Natural killer cell (primary cell): ENCODE results near the gene GBA2. TPM values are rescaled to one million over a fixed set of nuclear protein-coding genes. Genes with fewer than 3 reads are reported as not detected.

Source experiments
- ATAC-seq, 3 donors: fragments of 150-1000 bp in 2 of 3; fragments of 200-7000 bp in 1 of 3; cut with Tn5 transposase; 1 replicate in 1 of 3; 2 replicates in 2 of 3; pipeline ENCODE4 v1.10.0; 2021; ENCODE audit warnings: mild to moderate bottlenecking in 2 of 3, moderate library complexity in 2 of 3
- DNase-seq, 2 donors: peaks; one replicate each; pipeline versions ENCODE4 v3.0.0 to v3.0.0-alpha.2; 2013 to 2021; ENCODE audit warnings: mixed read lengths in 1 of 2
- H3K27ac ChIP-seq: one replicate; pipeline ENCODE4 v1.5.1; 2013; ENCODE audit warnings: mild to moderate bottlenecking, low read length
- H3K27me3 ChIP-seq: one replicate; pipeline ENCODE4 v1.6.1; 2013; ENCODE audit warnings: low read length; ENCODE audit not compliant: control insufficient read depth, insufficient read depth
- H3K36me3 ChIP-seq: one replicate; pipeline ENCODE4 v1.6.1; 2013; ENCODE audit warnings: low read length; ENCODE audit not compliant: control insufficient read depth, insufficient read depth
- H3K4me1 ChIP-seq: one replicate; pipeline ENCODE4 v1.6.1; 2013; ENCODE audit warnings: low read length; ENCODE audit not compliant: control insufficient read depth, insufficient read depth
- H3K4me3 ChIP-seq: one replicate; pipeline ENCODE4 v1.5.1; 2013; ENCODE audit warnings: low read length
- H3K9me3 ChIP-seq: one replicate; pipeline ENCODE4 v1.6.1; 2013; ENCODE audit warnings: low read length; ENCODE audit not compliant: control insufficient read depth, insufficient read depth
- H3K27ac Mint-ChIP-seq, 2 donors: one replicate each; pipeline ENCODE4 v1.8.0; 2022; ENCODE audit warnings: mild to moderate bottlenecking in 2 of 2, mixed read lengths in 2 of 2, moderate library complexity in 1 of 2
- H3K27me3 Mint-ChIP-seq, 2 donors: one replicate each; pipeline ENCODE4 v1.8.0; 2022; ENCODE audit warnings: low read depth in 2 of 2, mixed read lengths in 2 of 2
- H3K36me3 Mint-ChIP-seq: one replicate; pipeline ENCODE4 v1.8.0; 2022; ENCODE audit warnings: mixed read lengths
- H3K4me1 Mint-ChIP-seq, 2 donors: one replicate each; pipeline ENCODE4 v1.8.0; 2022; ENCODE audit warnings: mixed read lengths in 2 of 2
- H3K4me3 Mint-ChIP-seq: one replicate; pipeline ENCODE4 v1.8.0; 2022; ENCODE audit warnings: mild to moderate bottlenecking, moderate library complexity, mixed read lengths
- H3K9me3 Mint-ChIP-seq, 2 donors: one replicate each; pipeline ENCODE4 v1.8.0; 2022; ENCODE audit warnings: mixed read lengths in 2 of 2
- WGBS: methylation state at CpG from one replicate; pipeline ENCODE4 v1.1.7; 2013; ENCODE audit warnings: missing lambda C conversion rate; ENCODE audit not compliant: insufficient coverage; 5-methylcytosine and 5-hydroxymethylcytosine counted together
- intact Hi-C: fragments of 100-400 bp; cut with micrococcal nuclease; formaldehyde crosslinking; loops from one replicate; pipeline ENCODE4 v1.14.2; 2022
- total RNA-seq, 4 donors: library from RNA; stranded (reverse); fragments of 120-200 nt in 1 of 4; gene quantifications; one replicate each; pipeline versions ENCODE4 v1.2.3 to v1.2.4, GENCODE V29; 2013 to 2022
- TF ChIP-seq, protein P1 (sequence below): fragments of 200-600 bp; IDR thresholded peaks from one replicate; pipeline ENCODE4 v1.8.0; 2022; ENCODE audit warnings: antibody characterized with exemption

The GBA2 gene
- total RNA-seq, 3 donors from 2014 or later (not counting 1 experiment from before 2014, with no cell fraction given), result 76.4 to 118 (median 101) TPM

DNA sequence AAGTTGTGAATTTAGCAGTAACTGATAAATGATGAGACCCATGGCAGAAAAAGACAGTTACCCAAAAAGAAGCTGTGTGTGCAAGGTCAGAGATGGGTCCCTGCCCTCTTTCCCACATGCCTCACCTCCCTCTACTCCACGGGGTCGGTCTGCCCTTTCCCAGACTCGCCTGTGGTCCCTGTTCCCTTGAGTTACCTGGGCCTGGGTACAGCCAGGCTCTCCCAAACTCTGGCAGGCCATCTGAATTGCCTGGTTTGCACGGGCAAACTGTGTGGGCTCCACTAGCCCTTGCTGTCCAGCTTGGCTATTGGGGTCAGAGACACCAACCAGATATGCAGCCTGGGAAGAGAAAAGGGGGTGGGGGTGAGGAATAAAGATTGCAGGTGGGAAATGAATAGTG lies 40.9 kb downstream of the GBA2 start:
- no peak overlapping the region for H3K4me3 ChIP-seq
- WGBS, result 97% methylated on average over 4 of the region's 4 CpGs
- intact Hi-C loops, result no loop called here
- Mint-ChIP-seq H3K36me3 (peaks cover 27% of the 10 kb centered on the region), H3K27me3 (no peaks in the 10 kb centered on the region), H3K9me3 (no peaks in the 10 kb centered on the region), H3K4me1 (peaks cover 13 to 17% of the 10 kb centered on the region in 2 donors), H3K4me3 (no peak overlapping the region), H3K27ac (peak overlapping the region; percentile 61 to 78)
- H3K4me1 ChIP-seq, result no peaks in the 10 kb centered on the region
- H3K27ac ChIP-seq, result no peak overlapping the region
- ATAC-seq (no peak), DNase-seq (no peak)
- TF ChIP-seq, protein P1, sequence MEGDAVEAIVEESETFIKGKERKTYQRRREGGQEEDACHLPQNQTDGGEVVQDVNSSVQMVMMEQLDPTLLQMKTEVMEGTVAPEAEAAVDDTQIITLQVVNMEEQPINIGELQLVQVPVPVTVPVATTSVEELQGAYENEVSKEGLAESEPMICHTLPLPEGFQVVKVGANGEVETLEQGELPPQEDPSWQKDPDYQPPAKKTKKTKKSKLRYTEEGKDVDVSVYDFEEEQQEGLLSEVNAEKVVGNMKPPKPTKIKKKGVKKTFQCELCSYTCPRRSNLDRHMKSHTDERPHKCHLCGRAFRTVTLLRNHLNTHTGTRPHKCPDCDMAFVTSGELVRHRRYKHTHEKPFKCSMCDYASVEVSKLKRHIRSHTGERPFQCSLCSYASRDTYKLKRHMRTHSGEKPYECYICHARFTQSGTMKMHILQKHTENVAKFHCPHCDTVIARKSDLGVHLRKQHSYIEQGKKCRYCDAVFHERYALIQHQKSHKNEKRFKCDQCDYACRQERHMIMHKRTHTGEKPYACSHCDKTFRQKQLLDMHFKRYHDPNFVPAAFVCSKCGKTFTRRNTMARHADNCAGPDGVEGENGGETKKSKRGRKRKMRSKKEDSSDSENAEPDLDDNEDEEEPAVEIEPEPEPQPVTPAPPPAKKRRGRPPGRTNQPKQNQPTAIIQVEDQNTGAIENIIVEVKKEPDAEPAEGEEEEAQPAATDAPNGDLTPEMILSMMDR, result no peak
- peaks cover 92% of the 10 kb centered on the region for H3K36me3 ChIP-seq
- no peaks in the 10 kb centered on the region for H3K9me3 ChIP-seq
- H3K27me3 ChIP-seq, result no peaks in the 10 kb centered on the region

DNA sequence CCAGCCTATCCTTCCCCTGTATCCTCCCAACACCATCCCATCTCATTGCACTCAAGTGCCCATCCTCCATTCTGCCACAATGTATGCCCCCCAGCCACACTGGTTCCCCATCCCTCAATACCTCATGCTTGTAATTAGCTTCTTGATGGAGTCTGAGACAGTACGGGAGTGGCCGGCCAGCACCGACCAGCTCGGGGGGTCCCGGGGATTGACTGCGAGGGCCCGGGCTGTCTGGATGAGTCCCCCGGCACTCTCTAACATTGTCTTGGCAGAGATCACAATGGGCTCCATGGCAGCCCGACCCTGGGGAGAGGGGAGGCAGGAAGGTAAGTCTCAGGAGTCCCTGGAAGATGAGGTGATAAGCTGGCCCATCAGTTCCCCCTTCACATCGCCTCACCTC lies 42.1 kb downstream of the GBA2 start:
- DNase-seq (no peak), ATAC-seq (no peak)
- no peak overlapping the region for H3K4me3 ChIP-seq
- no peaks in the 10 kb centered on the region for H3K9me3 ChIP-seq
- H3K27ac ChIP-seq, result no peak overlapping the region
- 99% methylated on average over 10 of the region's 10 CpGs for WGBS
- H3K4me1 ChIP-seq, result no peaks in the 10 kb centered on the region
- peaks cover 27% of the 10 kb centered on the region for H3K36me3 Mint-ChIP-seq
- H3K27me3 Mint-ChIP-seq, result no peaks in the 10 kb centered on the region
- TF ChIP-seq, protein P1, result no peak
- no peak overlapping the region for H3K4me3 Mint-ChIP-seq
- intact Hi-C loops, result no loop called here
- H3K9me3 Mint-ChIP-seq, result no peaks in the 10 kb centered on the region
- H3K36me3 ChIP-seq, result peaks cover 92% of the 10 kb centered on the region
- no peaks in the 10 kb centered on the region for H3K27me3 ChIP-seq
- H3K4me1 Mint-ChIP-seq, result peaks cover 13 to 20% of the 10 kb centered on the region in 2 donors
- peak overlapping the region; percentile 38 to 78 for H3K27ac Mint-ChIP-seq

DNA sequence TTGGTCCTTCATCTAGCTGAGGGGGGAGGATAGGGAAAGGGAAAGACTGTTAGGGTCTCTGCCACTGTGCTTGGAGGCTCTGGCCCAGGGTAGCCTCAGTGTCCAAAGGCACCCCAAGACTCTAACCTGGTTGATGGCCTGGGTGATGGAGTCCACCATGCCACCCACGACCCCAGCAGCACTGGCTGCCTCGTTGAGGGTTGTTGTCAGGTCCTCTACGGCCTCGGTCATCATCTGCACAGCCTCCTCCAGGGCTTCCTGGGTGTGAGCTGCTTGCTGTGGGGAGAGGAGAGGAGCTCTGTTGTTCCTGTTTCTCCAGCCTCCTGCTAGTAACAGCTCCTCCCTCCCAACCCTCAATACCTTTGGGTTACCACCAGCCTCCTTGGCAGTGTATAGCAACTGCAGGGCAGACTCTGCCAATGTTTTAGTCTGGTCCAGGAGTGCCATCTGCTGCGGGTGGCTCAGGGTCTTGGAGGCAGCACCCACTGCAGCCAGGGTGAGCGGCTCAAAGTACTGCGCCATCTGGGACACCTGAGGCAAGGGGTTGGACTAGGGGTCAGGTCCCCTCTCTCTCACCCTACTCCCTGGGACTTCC lies 43.1 kb downstream of the GBA2 start:
- ATAC-seq, result no peak

More for the DNA sequence above, 43.1 kb downstream of the GBA2 start:
- intact Hi-C loops, result no loop called here
- H3K36me3 Mint-ChIP-seq, result peaks cover 27% of the 10 kb centered on the region
- H3K4me1 Mint-ChIP-seq, result peaks cover 13 to 20% of the 10 kb centered on the region in 2 donors
- H3K9me3 Mint-ChIP-seq, result no peaks in the 10 kb centered on the region
- no peaks in the 10 kb centered on the region for H3K27me3 Mint-ChIP-seq
- no peaks in the 10 kb centered on the region for H3K27me3 ChIP-seq
- peak overlapping the region in 1 of 2 donors; percentile 78 for H3K27ac Mint-ChIP-seq
- no peak overlapping the region for H3K4me3 ChIP-seq
- H3K27ac ChIP-seq, result no peak overlapping the region
- peaks cover 92% of the 10 kb centered on the region for H3K36me3 ChIP-seq
- TF ChIP-seq, protein P1, result no peak
- no peak for DNase-seq
- H3K4me1 ChIP-seq, result no peaks in the 10 kb centered on the region
- H3K9me3 ChIP-seq, result no peaks in the 10 kb centered on the region
- H3K4me3 Mint-ChIP-seq, result no peak overlapping the region
- 97% methylated on average over 7 of the region's 7 CpGs for WGBS
